Spinal cord (tissue), 10 donors: ENCODE data around the gene DAB1. TPM values are rescaled to one million over a fixed set of nuclear protein-coding genes. Genes with fewer than 3 reads are reported as not detected.

Source experiments
- DNase-seq, 6 donors: peaks; one replicate each; pipeline versions ENCODE4 v3.0.0 to v3.0.0-alpha.2; 2013 to 2015; ENCODE audit warnings: low spot score in 6 of 6, low read depth in 4 of 6
- H3K27ac ChIP-seq: one replicate; pipeline ENCODE4 v1.5.1; 2013; ENCODE audit warnings: low read depth, low read length, control low read depth
- H3K27me3 ChIP-seq: one replicate; pipeline ENCODE4 v1.6.1; 2013; ENCODE audit warnings: low read length; ENCODE audit not compliant: control insufficient read depth, insufficient read depth
- H3K36me3 ChIP-seq: one replicate; pipeline ENCODE4 v1.6.1; 2013; ENCODE audit warnings: low read length; ENCODE audit not compliant: control insufficient read depth, insufficient read depth
- H3K4me1 ChIP-seq: one replicate; pipeline ENCODE4 v1.6.1; 2013; ENCODE audit warnings: low read length; ENCODE audit not compliant: control insufficient read depth, insufficient read depth
- H3K4me3 ChIP-seq: one replicate; pipeline ENCODE4 v1.5.1; 2013; ENCODE audit warnings: low read depth, low read length, control low read depth
- H3K9me3 ChIP-seq: one replicate; pipeline ENCODE4 v1.6.1; 2013; ENCODE audit warnings: low read length; ENCODE audit not compliant: control insufficient read depth, insufficient read depth
- WGBS: methylation state at CpG from one replicate; pipeline ENCODE4 v1.1.5; 2013; ENCODE audit warnings: missing lambda C conversion rate; ENCODE audit not compliant: insufficient coverage; 5-methylcytosine and 5-hydroxymethylcytosine counted together
- polyA plus RNA-seq, 2 donors: library from polyadenylated mRNA; unstranded; fragments of 120-200 nt; gene quantifications; one replicate each; pipeline ENCODE4 v1.2.1, GENCODE V29; 2013; ENCODE audit not compliant: insufficient read length in 2 of 2
- total RNA-seq, 2 donors: library from RNA; depleted of rRNA in 1 of 2; stranded (reverse); fragments of 120-200 nt in 1 of 2; fragments of >200 nt in 1 of 2; gene quantifications; one replicate each; pipeline versions ENCODE4 v1.2.3 to v1.2.4, GENCODE V29; 2013 to 2014
- donor health status: healthy.

DAB1 gene
- total and polyA plus RNA-seq, 4 donors = 8.3 to 27.9 (median 16.9) TPM

GRCh38 chr1:57109247-57109646, 314.6 kb downstream of the DAB1 start:
- Histone ChIP-seq H3K27me3 (no peaks in the 10 kb centered on the region), H3K36me3 (no peaks in the 10 kb centered on the region), H3K4me3 (no peak overlapping the region), H3K9me3 (no peaks in the 10 kb centered on the region), H3K27ac (no peak overlapping the region), H3K4me1 (no peaks in the 10 kb centered on the region)
- DNase-seq = no peak
- 60% methylated on average over 1 of the region's 1 CpG for WGBS

- no CpG with 5 or more reads among the region's 4 CpGs for WGBS
- no peak overlapping the region for H3K4me3 ChIP-seq
- peak in 1 of 6 donors; percentile 22 for DNase-seq
- H3K27ac ChIP-seq = no peak overlapping the region
- H3K27me3 ChIP-seq = no peaks in the 10 kb centered on the region
- H3K9me3 ChIP-seq = no peaks in the 10 kb centered on the region
- H3K36me3 ChIP-seq = no peaks in the 10 kb centered on the region
- H3K4me1 ChIP-seq = no peaks in the 10 kb centered on the region
Observed at GRCh38 chr1:57106296-57106695, 317.6 kb downstream of the DAB1 start.

DNA sequence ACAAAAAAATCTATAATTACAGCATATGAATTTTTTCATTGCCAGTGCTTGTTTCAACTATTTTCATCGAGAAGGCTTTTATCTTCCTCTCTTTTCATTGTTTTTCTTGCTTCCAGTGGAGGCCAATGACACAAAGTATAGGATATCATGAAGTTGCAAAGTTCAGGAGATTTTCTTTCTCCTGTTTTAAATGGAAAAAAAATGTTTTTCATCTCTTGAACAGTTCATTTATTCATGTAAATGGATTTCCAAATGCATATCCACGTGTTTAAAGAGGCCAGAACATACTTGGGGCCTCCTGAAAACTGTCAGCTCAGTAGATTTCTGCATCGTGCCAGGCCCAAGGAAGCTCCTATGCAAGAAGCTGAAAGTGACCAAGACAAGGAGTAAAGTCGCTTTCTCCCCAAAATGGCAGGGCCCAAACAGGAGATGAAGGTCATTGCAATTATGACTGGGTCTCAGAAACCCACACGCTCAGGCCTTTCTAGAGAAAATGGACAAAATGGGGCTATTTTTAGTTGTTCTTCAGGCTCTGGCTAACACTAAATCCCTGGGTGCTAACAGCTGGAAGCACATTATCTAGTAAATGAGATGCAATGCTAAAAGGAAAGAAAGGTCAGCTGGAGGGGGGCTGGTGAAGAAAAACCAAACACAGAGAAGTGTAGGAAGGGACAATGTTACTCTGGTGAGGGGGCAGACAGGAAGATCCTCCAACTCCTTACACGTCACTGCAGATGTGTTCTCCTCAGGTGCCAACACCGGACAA, 321.1 kb downstream of the DAB1 start:
- WGBS = 68% methylated on average over 6 of the region's 7 CpGs
- no peaks in the 10 kb centered on the region for H3K4me1 ChIP-seq
- DNase-seq = no peak
- no peaks in the 10 kb centered on the region for H3K9me3 ChIP-seq
- no peaks in the 10 kb centered on the region for H3K27me3 ChIP-seq
- H3K4me3 ChIP-seq = no peak overlapping the region
- no peaks in the 10 kb centered on the region for H3K36me3 ChIP-seq
- H3K27ac ChIP-seq = no peak overlapping the region

DNA sequence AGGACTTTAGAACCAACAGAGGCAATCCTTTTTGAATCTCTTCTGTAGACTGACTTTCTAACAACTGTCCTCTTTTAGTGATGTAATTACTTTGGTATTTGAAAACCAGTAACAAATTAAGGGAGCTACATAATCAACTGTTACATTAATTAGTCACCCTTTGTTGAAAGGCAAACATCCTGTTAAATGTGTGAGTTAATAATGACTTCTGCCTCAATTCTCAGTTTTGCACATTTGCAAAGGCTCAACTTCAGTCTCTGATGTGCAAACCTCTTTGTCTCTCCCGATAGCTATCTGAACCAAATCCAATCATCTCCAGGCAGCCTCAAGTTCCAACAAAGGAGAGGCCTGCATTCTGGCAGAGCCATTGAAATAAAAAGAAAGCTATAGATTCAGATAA, 322.7 kb downstream of the DAB1 start:
- peak in 2 of 6 donors; percentile 50 to 60 for DNase-seq
- Histone ChIP-seq H3K27me3 (no peaks in the 10 kb centered on the region), H3K36me3 (no peaks in the 10 kb centered on the region), H3K4me3 (no peak overlapping the region), H3K4me1 (no peaks in the 10 kb centered on the region), H3K9me3 (no peaks in the 10 kb centered on the region), H3K27ac (no peak overlapping the region)
- WGBS = no CpG with 5 or more reads among the region's 1 CpG

GRCh38 chr1:57094749-57095148, 329.1 kb downstream of the DAB1 start:
- WGBS = 97% methylated on average over 2 of the region's 2 CpGs
- Histone ChIP-seq H3K27me3 (no peaks in the 10 kb centered on the region), H3K36me3 (no peaks in the 10 kb centered on the region), H3K4me1 (no peaks in the 10 kb centered on the region), H3K9me3 (no peaks in the 10 kb centered on the region), H3K27ac (no peak overlapping the region), H3K4me3 (no peak overlapping the region)
- DNase-seq = no peak

- H3K4me1 ChIP-seq = no peaks in the 10 kb centered on the region
- no peaks in the 10 kb centered on the region for H3K36me3 ChIP-seq
- no peak overlapping the region for H3K4me3 ChIP-seq
- DNase-seq = no peak
- H3K27me3 ChIP-seq = no peaks in the 10 kb centered on the region
- no CpG with 5 or more reads among the region's 3 CpGs for WGBS
- no peaks in the 10 kb centered on the region for H3K9me3 ChIP-seq
- no peak overlapping the region for H3K27ac ChIP-seq
Observed at GRCh38 chr1:57093122-57093521, 330.7 kb downstream of the DAB1 start.

- H3K36me3 ChIP-seq = no peaks in the 10 kb centered on the region
- no peak for DNase-seq
- H3K4me1 ChIP-seq = no peaks in the 10 kb centered on the region
- no peak overlapping the region for H3K27ac ChIP-seq
- no peak overlapping the region for H3K4me3 ChIP-seq
- no peaks in the 10 kb centered on the region for H3K27me3 ChIP-seq
- no CpG with 5 or more reads among the region's 1 CpG for WGBS
- no peaks in the 10 kb centered on the region for H3K9me3 ChIP-seq
Observed at GRCh38 chr1:57091642-57092041, 332.2 kb downstream of the DAB1 start.

DNA sequence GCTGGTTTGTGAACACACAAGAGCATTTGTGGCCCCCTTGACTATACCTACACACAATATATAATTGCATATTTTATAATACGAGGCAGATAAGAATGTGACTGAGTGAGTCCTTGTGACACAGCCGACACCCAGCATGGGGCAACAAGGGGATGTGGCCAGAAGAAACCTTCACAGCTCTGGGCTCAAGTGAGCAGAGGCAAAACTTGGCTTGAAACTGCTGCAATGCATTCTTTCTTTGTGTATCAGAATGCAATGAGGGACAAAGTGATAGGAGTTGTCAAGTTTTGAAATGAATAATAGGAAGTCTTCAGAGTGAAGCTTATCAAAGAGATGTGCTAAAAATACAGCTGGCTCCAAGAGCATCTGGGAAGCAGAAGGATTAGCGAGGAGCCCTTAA, 334.0 kb downstream of the DAB1 start:
- Histone ChIP-seq H3K4me1 (peaks cover 7% of the 10 kb centered on the region), H3K27me3 (no peaks in the 10 kb centered on the region), H3K27ac (no peak overlapping the region), H3K9me3 (no peaks in the 10 kb centered on the region), H3K36me3 (no peaks in the 10 kb centered on the region), H3K4me3 (no peak overlapping the region)
- DNase-seq = no peak
- 64% methylated on average over 3 of the region's 3 CpGs for WGBS

DNA sequence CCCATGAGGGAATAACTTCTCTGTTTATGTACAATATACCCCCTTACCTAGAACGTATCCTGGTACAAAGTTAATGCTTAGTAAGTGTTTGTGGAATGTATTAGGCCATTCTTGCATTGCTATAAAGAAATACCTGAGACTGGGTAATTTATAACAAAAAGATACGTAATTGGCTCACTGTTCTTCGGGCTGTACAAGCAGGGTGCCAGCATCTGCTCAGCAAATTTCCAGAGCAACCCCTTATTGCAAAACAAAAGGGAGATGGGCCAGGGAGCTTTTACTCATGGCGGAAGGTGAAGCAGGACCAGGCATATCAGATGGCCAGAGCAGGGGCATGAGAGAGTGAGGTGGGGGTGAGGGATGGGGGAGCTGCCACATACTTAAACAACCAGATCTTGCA, 334.6 kb downstream of the DAB1 start:
- Histone ChIP-seq H3K27ac (no peak overlapping the region), H3K9me3 (no peaks in the 10 kb centered on the region), H3K36me3 (no peaks in the 10 kb centered on the region), H3K4me1 (peaks cover 7% of the 10 kb centered on the region), H3K27me3 (no peaks in the 10 kb centered on the region), H3K4me3 (no peak overlapping the region)
- WGBS = no CpG with 5 or more reads among the region's 4 CpGs
- DNase-seq = no peak

DNA sequence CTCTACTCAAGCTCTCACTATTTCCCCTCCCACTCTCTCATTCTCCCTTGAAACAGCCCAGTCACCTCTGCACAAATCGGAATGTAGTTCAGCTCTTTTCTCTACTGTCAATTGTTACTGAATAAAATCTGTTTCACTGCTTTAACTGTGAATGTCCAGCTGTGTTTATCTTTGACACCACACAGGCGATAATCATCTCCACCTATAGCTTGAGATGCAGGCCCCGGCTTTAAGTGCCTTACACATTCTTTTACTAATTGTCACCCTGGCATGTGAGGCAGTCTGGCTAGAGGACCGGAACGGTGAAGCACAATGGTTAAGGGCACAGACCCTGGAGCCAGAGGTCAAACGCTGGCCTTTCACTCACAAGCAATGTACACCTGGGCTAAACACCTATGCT, 335.2 kb downstream of the DAB1 start:
- no peaks in the 10 kb centered on the region for H3K27me3 ChIP-seq
- DNase-seq = no peak
- WGBS = 75% methylated on average over 5 of the region's 6 CpGs
- H3K9me3 ChIP-seq = no peaks in the 10 kb centered on the region
- peaks cover 7% of the 10 kb centered on the region for H3K4me1 ChIP-seq
- no peak overlapping the region for H3K4me3 ChIP-seq
- no peaks in the 10 kb centered on the region for H3K36me3 ChIP-seq
- H3K27ac ChIP-seq = no peak overlapping the region
